OCI-LY7 (cell line): ENCODE data around the gene ITIH3. TPM values are rescaled to one million over a fixed set of nuclear protein-coding genes. Genes with fewer than 3 reads are reported as not detected.

Experiments
- BruUV-seq: library from RNA; stranded (reverse); fragments of 400-500 nt; replicated peaks from 2 replicates; lab custom pipeline; 2021; lab: Mats Ljungman, UMichigan
- CTCF ChIA-PET: fragments of 300-600 bp; sonication (Branson Sonifier 250); formaldehyde crosslinking; loops from one replicate; lab custom pipeline; 2022; ENCODE audit warnings: antibody characterized with exemption; ENCODE audit not compliant: unreplicated experiment; lab: Charles Lee
- POLR2A ChIA-PET: fragments of 300-600 bp; sonication (Branson Sonifier 250); formaldehyde crosslinking; loops from one replicate; lab custom pipeline; 2022; ENCODE audit warnings: antibody characterized with exemption; lab: Charles Lee
- DNase-seq: peaks from one replicate; pipeline ENCODE4 v3.0.0-alpha.2; 2015; ENCODE audit warnings: low spot score
- H2AFZ ChIP-seq: fragments of 200-600 bp; sonication (generic), shearing (Covaris generic); 2 replicates; pipeline ENCODE4 v1.6.1; 2014; ENCODE audit warnings: mild to moderate bottlenecking, antibody characterized with exemption, low read length, moderate library complexity
- H3K27ac ChIP-seq: fragments of 200-600 bp; sonication (generic); 2 replicates; pipeline ENCODE4 v1.5.1; 2014; ENCODE audit warnings: mixed run types, low read depth, mild to moderate bottlenecking, moderate library complexity, low read length, inconsistent platforms; ENCODE audit not compliant: poor library complexity, severe bottlenecking
- H3K36me3 ChIP-seq: fragments of 200-600 bp; sonication (generic); 2 replicates; pipeline ENCODE4 v1.6.1; 2014; ENCODE audit warnings: mild to moderate bottlenecking, antibody characterized with exemption, low read length, moderate library complexity, mixed read lengths; ENCODE audit not compliant: insufficient read depth
- H3K4me1 ChIP-seq: fragments of 200-600 bp; sonication (generic); 2 replicates; pipeline ENCODE4 v1.5.1; 2014; ENCODE audit warnings: mild to moderate bottlenecking, low read length; ENCODE audit not compliant: insufficient read depth, poor library complexity, severe bottlenecking
- H3K4me2 ChIP-seq: fragments of 200-600 bp; sonication (generic); 2 replicates; pipeline ENCODE4 v1.6.1; 2014; ENCODE audit warnings: mild to moderate bottlenecking, low read length
- H3K4me3 ChIP-seq: fragments of 200-600 bp; sonication (generic); 2 replicates; pipeline ENCODE4 v1.5.1; 2014; ENCODE audit warnings: mild to moderate bottlenecking, low read depth, low read length; ENCODE audit not compliant: poor library complexity, severe bottlenecking
- H3K79me2 ChIP-seq: fragments of 200-600 bp; sonication (generic); 2 replicates; pipeline ENCODE4 v1.6.1; 2016; ENCODE audit warnings: low read depth, mild to moderate bottlenecking, low read length, moderate library complexity, mixed read lengths; ENCODE audit not compliant: insufficient read depth
- H3K9me2 ChIP-seq: fragments of 200-600 bp; sonication (generic); 2 replicates; pipeline ENCODE4 v1.6.1; 2016; ENCODE audit warnings: mild to moderate bottlenecking, low read length, mixed read lengths; ENCODE audit not compliant: insufficient read depth
- H3K9me3 ChIP-seq: fragments of 200-600 bp; sonication (generic); 2 replicates; pipeline ENCODE4 v1.6.1; 2014; ENCODE audit warnings: mild to moderate bottlenecking, mixed run types, low read length, mixed read lengths
- H4K20me1 ChIP-seq: fragments of 200-600 bp; sonication (generic); 2 replicates; pipeline ENCODE4 v1.6.1; 2014; ENCODE audit warnings: mild to moderate bottlenecking, antibody characterized with exemption, low read length, moderate library complexity, mixed read lengths; ENCODE audit not compliant: insufficient read depth
- EZH2phosphoT487 ChIP-seq: fragments of 200-600 bp; sonication (generic); IDR thresholded peaks from 2 replicates; pipeline ENCODE4 v1.6.1; 2018; ENCODE audit warnings: low read depth, borderline replicate concordance, mild to moderate bottlenecking, mixed run types, antibody characterized with exemption, low read length, moderate library complexity, mixed read lengths
- intact Hi-C: fragments of 100-400 bp; cut with micrococcal nuclease; formaldehyde crosslinking; loops from one replicate; pipeline ENCODE4 v1.10.0; 2022; ENCODE audit not compliant: unreplicated experiment
- total RNA-seq, 2 experiments: library from RNA; depleted of rRNA in 1 of 2; stranded (reverse); fragments of >200 nt in 1 of 2; shearing (Covaris generic) in 1 of 2; gene quantifications; 2 replicates each; pipeline ENCODE4 v1.2.3, GENCODE V29; 2014 to 2022
- TF ChIP-seq, protein P1 (sequence below): fragments of 200-600 bp; sonication (generic); conservative IDR thresholded peaks from 2 replicates; pipeline ENCODE4 v1.5.1; 2014; ENCODE audit warnings: mild to moderate bottlenecking, antibody characterized with exemption, low read length, moderate library complexity, mixed read lengths

The ITIH3 gene
- total RNA-seq, 2 experiments from 2014 or later = not detected

- Histone ChIP-seq H2AFZ (no peak overlapping the region), H4K20me1 (no peaks in the 10 kb centered on the region), H3K27ac (no peak overlapping the region), H3K79me2 (no peaks in the 10 kb centered on the region), H3K4me3 (no peak overlapping the region), H3K36me3 (no peaks in the 10 kb centered on the region), H3K4me1 (no peaks in the 10 kb centered on the region), H3K9me3 (no peaks in the 10 kb centered on the region), H3K9me2 (no peaks in the 10 kb centered on the region), H3K4me2 (no peak overlapping the region)
- CTCF ChIA-PET = no interaction called here
- no peak for TF ChIP-seq EZH2phosphoT487
- TF ChIP-seq, protein P1, sequence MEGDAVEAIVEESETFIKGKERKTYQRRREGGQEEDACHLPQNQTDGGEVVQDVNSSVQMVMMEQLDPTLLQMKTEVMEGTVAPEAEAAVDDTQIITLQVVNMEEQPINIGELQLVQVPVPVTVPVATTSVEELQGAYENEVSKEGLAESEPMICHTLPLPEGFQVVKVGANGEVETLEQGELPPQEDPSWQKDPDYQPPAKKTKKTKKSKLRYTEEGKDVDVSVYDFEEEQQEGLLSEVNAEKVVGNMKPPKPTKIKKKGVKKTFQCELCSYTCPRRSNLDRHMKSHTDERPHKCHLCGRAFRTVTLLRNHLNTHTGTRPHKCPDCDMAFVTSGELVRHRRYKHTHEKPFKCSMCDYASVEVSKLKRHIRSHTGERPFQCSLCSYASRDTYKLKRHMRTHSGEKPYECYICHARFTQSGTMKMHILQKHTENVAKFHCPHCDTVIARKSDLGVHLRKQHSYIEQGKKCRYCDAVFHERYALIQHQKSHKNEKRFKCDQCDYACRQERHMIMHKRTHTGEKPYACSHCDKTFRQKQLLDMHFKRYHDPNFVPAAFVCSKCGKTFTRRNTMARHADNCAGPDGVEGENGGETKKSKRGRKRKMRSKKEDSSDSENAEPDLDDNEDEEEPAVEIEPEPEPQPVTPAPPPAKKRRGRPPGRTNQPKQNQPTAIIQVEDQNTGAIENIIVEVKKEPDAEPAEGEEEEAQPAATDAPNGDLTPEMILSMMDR = no peak
- intact Hi-C loops = no loop called here
- DNase-seq = no peak
- BruUV-seq = no TSS peak
- POLR2A ChIA-PET = interaction anchor here (0.6 kb wide), 1 partner anchor 175 kb away, joined by 4 read pairs; no protein-coding TSS in a partner anchor
Measured at GRCh38 chr3:52843108-52843865, 48.7 kb downstream of the ITIH3 start.

GRCh38 chr3:52843881-52844280 lies 49.3 kb downstream of the ITIH3 start:
- Histone ChIP-seq H2AFZ (no peak overlapping the region), H4K20me1 (no peaks in the 10 kb centered on the region), H3K9me3 (no peaks in the 10 kb centered on the region), H3K36me3 (no peaks in the 10 kb centered on the region), H3K79me2 (no peaks in the 10 kb centered on the region), H3K27ac (no peak overlapping the region), H3K4me3 (no peak overlapping the region), H3K4me1 (no peaks in the 10 kb centered on the region), H3K9me2 (no peaks in the 10 kb centered on the region), H3K4me2 (no peak overlapping the region)
- intact Hi-C loops = no loop called here
- TF ChIP-seq, protein P1 = no peak
- TF ChIP-seq EZH2phosphoT487 = no peak
- CTCF ChIA-PET = no interaction called here
- POLR2A ChIA-PET = interaction anchor here (0.6 kb wide), 1 partner anchor 176 kb away, joined by 4 read pairs; no protein-coding TSS in a partner anchor
- DNase-seq = no peak
- BruUV-seq = no TSS peak
